HS-5 (cell line): ENCODE measurements around the gene DHRS7B.
"Not testable (repeated sequence)": the region's sequence is repeated elsewhere in the genome, so short reads cannot be mapped to it uniquely, and the experiment has no call there.

Experiments
- DNase-seq: peaks from one replicate; pipeline ENCODE4 v3.0.0-alpha.2; 2012; ENCODE audit warnings: low read depth

The DHRS7B gene

DNA sequence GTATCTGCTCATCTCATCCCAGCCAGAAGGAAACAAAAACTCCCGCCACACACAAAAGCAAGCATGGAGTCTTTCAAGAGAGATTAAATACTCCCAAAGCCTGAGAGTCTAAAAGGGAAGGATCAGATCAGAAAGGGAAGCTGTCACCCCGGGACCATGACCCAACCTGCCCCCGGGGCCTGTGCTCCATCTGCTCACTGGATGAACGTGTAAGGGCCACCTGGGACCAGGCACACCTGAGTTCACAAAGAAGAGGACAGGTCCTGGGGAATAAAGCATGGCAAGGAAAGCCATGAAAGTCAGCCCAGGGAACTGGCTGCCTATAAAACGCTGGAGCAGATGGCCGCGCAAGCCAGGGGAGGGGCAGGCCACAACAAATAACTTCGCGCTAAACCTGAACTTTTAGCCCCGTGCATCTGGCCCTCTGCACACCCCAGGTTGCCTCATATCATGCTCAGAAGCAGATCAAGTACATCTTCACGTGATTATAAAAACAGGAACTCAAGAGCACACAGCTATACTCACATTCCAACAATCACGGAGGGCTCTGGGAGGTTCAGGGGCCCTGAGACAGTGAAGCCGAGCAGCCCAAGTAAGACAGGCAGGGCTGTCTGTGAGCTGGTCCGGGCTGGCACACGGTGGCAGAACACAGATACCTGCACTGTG lies 83.8 kb downstream of the DHRS7B start:
- no peak for DNase-seq

DNA sequence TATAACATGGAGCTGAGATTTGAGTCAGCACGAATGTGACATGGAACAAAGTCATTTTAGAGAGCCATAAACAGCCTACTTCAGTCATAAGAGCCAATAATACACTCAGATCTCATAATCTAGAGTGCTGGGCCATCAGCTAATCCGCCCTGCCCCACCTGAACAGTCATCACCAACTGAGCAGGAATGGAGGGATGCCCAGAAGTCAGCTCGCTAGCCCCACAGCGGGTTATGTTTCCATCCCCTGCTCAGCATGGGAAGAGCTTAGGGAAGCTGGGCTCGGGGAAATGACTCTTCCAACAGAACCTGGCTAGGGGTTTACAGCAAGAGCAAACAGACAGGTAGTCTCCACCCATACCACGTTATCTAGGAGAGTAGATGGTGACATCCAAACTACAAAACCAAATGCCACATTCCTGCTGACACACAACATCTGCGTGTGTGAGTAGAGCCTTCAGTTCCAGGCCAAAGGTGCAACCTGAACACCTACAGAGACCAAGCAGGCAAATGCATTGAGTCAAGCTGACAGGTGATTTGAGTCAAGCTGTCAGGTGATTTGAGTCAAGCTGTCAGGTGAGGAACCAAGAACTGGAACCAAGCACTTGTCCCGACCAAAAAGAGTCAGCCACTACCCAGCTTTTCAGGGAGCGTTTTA lies 85.2 kb downstream of the DHRS7B start:
- no peak for DNase-seq

DNA sequence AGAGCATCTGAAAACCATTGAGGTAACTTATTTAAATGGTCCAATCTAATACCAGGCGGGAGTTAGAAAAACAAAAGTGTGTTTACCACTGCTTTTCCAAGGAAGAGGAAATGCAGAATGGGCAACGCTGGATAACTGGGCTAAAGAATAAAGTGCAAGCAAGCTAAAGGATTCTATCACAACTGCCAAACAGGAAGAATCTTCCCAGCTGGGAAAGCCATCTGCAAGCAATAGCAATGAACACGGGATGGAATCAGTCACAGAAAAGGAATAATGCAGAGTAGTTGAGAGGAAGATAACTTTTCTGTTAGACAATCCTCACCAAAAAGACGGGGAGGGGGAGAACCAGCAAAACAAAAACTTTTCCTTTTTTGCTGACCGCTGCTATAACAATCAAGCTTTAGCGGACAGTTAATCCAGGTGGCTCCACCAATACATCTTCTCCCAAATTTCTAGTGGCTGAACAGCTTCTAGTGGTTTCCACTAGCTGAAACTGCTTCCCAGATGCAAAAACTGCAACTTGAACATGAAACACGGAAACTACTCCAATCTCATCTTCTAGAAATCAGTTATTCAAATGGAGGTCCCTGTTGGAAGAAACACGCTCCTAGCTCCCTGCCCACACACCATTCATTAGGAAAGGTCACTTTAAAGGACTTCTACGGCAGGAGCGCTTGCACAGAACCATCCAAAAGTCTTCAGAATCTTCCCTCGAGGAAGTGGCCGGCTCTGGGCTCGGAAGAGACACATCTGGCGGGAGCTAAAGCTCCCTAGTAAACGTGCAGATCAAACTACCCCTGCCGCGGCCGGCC lies 86.3 kb downstream of the DHRS7B start:
- no peak for DNase-seq

DNA sequence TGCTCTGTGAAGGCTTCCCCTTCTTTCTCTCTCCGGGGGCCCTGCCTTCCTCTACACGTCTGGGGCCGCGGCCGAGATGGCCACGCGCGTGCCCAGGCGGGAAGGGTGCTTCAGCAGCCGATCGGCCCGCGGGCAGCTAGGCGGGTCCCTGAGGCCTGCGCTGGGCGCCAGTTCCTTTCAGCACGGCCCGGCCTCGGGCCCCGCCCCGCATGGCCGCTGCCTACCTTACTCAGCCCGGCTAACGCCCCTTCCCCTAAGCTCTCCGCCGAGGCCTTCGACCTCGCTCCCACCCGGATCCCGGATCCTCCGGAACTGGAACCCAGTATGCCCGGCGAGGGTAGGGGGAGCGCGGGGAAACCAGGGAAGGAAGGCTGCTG lies 86.9 kb downstream of the DHRS7B start:
- DNase-seq, result no peak

DNA sequence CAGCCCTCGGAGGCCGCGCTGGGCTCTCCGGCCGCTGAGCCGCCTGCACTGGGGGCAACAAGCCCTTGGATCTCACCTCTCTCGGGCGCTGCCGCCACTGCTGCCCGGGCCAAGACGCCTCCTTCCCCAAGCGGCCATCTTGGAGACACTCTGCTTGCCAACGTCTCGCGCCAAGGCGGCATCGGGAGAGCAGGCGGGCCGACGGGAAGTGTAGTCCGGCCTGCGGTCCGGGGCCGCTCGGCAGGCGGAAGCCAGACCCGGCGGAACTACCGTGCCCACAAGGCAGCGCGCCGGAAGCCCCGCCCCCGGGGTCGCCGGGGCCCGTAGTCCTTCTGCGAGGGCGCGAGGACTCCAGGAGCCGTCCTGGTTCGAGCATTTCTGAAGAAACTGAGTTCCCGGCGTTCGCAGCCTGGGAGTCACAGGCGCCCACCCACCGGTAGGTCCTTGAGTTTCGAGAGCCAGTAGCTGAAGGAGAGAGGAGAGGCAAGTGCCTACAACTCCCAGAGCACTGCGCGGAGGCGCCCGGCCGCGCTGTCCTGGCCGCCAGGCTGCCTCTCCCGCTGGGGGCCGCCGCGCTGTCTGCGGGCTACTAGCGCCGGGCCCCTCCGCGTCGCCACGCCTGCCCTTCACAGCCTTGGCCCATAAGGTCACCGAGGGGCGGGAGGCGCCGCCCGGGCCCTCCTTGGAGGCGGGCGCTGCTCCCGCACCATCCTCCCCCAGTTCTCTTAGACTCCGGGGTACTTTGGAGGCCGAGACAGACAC lies 87.4 kb downstream of the DHRS7B start, which contains the start of gene TMEM11:
TMEM11 (minus strand) TSS at position 147 of the 762 bp plus-strand sequence; CDS start at position 138, 9 bp downstream.
- peak; percentile 83 for DNase-seq

DNA sequence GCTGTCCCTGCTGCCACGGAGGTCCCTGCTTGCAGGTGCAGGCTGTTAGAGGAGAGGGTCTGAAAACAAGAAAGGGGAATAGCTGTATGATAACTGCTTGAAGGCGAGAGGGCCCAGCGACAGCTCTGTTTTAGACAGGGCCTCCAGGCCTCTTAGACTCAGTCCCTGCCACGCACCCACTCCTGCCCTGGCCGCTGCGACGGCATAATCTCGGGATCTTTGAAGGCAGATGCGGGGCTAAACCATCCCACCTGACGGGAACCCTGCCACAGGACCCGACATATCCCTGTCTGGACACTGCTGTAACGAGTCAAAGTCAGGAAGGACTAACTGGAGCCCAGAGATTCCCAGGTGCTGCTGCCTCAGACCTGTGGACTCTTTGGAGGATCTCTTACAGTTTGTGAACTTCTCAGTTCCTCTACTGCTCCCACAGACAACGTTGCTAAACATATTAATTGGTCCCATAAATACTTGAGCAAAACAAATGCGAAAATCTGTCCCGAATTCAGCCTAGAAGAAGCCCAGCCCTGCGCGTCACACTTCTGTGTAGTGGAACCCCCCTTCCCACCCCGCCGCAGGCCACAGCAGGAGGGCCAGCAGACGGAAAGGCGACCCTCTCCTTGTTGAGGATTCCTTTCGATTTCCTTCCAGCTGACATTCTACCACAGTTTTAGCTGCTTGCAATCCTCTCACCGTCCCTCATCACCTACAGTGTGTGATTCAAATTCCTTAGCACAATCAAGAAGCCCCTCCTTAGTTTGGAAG lies 88.2 kb downstream of the DHRS7B start:
- DNase-seq, result no peak

DNA sequence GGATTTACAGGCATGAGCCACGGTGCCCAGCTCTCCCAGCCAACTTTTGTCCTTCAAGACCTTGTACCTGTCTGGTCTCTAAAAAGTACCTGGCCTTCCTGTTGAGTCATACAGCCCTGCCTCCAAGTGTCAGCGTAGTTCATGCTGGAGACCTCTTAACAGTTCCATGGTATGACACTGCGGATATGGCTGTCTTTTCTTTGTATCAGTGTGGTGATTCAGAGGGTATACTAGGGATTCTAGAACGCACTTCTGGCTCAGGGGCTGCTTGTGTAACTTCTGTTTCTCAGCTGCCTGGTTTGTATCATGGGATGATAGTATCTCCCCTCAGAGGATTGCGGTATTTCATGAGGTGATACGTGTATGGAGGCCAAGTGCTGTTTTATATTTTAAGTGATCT lies 89.2 kb downstream of the DHRS7B start:
- DNase-seq, result no peak

DNA sequence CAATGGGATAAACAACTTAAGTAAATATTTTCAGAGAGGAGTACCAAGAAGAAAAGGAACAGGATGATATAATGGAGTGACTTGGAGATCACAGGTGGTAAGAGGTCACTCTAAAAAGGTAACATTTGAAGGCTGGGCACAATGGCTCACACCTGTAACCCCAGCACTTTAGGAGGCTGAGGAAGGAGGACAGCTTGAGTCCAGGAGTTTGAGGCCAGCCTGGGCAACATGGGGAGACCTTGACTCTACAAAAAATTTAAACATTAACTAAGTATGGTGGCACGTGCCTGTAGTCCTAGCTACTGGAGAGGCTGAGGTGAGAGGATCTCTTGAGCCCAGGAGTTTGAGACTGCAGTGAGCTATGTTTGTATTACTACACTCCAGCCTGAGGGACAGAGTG lies 90.6 kb downstream of the DHRS7B start:
- DNase-seq, result no peak

DNA sequence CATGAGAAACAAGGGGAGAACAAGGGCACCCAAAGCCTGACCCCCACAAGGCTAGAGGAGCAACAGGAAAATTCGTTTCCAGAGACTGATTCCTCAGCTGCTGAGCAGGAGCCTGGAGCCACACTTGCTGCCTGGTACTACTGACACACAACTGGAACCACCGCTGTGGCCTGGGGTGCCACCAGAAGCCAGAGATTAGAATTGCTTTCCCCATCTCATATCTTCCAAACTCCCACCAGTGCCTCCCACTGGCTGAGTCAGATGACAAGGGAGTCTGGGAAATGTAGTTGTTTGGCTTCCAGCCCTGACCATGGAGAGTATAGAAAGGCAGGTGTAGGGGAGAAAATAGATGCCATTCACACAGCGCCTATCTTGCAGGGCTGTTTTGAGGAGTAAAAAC lies 91.3 kb downstream of the DHRS7B start:
- DNase-seq, result no peak

DNA sequence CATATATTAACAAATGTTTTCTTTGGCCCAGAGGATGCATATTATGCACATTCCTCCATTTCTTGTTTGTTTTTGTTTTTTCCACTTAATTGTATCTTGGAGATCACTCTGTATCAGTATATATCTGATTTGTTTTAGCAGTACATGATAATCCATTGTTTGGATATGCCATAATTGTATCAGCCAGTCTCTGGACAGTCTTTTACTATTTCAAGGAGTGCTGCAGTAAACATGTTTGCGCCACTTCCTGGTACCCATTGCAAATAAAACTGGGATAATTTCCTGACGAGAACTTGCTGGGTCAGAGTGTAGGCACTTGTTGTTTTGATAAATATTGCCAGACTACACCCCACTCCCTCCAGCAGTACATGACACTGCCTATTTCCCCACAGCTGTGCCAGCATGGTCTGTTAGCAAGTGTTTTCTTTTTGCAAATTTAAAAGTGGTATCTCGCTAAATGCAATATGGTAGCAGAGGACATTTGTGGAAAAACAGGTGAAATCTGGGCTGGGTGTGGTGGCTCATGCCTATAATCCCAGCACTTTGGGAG lies 92.1 kb downstream of the DHRS7B start:
- DNase-seq, result no peak

DNA sequence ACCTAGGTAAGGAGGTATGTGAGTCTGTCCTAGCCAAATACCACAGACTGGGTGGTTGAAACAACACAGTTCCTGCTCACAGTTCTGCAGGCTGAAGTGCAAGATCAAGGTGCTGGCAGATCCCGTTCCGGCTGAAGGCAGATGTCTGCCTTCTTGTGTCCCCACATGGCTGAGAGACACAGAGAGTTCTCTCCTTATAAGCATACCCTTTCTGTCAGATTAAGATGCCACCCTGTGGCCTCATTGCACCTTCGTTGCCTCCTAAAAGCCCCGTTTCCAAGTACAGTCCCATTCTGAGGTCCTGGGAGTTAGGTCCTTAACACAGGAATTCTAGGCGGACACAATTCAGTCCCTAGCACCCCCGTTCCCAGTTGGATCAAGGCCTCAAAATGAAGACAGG lies 96.3 kb downstream of the DHRS7B start:
- DNase-seq, result no peak

DNA sequence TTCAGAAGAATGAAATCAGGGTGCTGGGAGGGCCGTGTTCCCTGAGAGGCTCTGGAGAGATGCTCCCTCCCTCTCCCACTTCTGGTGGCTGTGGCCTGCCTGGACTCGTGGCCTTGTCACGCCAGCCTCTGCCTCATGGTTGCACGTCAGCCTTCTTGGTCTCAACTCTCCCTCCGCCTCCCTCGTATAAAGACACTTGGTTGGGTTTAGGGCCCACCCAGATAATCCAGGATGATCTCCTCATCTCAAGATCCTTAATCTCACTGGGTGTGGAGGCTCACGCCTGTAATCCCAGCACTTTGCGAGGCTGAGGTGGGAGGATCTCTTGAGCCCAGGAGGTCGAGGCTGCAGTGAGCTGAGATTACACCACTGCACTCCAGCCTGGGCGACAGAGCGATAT lies 100.5 kb downstream of the DHRS7B start:
- DNase-seq, result not testable (repeated sequence)

DNA sequence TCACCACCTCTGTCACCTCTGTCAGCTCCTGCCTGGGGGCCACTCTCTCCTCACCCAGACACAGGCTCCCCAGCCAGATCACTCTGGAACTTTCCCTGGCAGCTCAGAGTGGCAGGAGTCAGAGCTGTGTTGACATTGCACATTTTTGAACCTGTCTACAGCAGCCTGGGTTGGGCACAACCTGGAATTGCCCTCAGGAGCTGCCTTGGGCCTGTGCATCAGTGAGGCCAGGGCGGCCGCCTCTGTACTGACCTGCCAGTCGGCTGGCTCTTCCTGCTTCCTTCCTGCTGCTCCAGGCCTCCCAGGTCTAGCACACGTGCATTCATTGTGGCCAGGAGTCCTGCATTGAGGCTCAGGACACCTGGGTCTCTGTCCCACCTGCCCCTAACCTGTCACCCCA lies 101.3 kb downstream of the DHRS7B start:
- DNase-seq, result no peak

DNA sequence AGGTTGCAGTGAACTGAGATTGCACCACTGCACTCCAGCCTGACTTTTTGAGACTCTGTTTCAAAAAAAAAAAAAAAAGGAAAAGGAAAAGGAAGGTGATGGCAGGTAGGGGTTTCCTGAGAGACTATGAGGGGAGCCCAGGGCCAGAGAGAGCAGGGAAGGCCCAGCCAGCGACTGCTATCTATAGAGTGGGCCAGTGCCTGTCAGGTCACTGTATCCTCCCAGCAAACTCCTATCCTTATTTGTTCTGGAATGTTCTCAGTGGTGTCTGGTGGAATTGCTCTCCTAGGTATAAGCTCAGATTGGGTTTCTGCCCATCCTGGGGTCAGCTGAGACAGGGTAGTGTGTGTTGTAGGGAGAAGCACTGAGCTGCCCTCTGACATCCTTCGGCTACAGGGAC lies 102.1 kb downstream of the DHRS7B start:
- DNase-seq, result no peak

DNA sequence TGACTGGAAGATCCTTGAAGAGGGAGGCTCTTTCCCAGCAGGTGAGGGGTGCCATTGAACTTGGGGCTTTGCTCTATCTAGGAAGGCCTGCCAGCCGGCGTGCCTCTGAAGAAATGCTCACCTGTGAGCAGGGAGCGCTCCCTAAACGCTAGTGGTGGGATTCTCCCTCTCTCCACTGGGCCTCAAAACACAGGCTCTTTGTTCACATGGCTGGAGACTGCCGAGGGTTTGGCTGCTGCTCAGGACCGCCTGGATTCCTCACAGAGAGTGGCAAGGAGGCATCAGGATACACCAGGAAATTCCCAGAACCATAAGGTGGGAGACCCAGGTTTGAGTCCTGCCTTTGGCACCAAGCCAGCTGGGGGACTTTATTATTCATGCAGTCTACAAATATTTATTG lies 104.8 kb downstream of the DHRS7B start:
- DNase-seq, result no peak

DNA sequence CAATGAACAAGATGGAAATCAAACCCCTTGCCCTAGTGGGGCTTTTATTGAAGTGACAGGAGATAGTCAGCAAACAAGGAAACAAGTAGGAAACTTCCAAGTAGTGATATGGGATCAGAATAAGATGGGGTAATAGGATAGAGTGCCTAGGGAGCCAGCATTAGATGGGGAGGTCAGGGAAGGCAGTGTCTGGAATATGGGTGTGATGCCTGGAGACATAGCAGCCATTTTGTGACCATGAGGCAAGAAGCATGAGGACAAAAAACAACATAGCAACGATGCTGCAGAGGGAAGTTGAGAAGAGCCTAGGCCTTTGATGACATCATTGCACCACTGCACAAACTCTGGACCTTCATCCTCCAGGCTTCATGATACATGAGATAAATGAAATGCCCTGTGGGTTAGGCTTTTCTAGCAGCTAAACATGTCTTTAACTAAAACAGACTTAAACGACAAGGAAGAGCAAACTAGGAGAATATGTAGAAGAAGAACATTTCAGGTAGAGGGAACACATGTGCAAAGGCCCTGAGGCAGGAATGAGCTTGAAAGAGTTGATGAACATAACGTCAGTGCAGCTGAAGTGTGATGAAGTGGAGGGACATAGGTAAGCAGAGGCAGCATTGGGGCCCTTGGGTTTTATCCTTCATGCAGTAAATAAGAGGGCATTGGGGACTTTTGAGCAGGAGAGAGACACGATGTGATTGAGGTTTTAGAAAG lies 105.4 kb downstream of the DHRS7B start:
- no peak for DNase-seq

DNA sequence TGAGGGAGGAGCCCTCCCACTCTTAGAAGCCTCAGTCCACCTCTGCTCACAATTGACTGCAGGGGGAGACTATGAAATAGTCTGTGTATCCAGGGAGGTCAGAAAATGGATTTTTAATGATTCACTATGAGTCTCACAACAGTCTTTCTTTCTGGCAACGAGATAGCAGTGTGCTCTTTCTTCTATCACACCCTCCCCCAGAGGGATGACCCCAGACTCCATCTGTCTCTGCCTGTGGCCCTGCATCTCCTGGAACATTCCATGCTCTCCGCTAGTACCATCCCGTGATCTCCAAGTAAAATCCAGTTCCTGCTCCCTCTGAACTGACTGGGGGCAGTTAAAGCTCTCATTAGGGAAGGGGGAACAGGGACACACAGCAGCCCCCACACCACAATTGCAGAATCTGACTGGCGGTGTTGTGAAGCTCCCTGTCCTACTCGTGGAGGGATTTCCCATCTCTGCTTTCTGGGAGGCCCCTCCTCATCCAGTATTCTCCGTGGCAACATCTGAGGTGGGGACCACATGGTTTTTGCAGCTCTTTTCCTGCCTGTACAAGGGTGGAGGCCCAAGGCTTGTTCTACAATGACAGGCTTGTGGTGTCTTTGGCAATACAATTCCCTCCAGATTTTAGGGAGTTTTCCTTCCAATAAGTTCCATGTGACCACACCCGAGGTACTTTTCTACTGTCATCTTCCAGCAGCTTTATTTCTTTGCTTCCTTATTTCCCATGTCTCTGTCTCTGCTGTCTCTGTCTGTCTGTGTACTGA lies 107.0 kb downstream of the DHRS7B start:
- DNase-seq, result no peak

DNA sequence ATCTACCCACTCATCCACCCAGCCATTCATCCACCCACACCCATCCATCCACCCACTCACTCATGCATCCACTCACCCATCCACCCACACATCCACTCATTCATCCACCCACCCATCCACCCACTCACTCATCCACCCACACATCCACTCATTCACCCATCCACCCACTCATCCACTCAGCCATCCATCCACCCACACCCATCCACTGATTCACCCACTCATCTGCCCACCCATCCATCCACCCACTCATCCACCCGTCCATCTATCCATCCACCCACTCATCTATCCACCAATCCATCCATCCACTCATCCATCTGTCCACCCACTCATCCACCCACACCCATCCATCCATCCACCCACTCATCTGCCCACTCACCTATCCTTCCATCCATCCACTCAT lies 109.2 kb downstream of the DHRS7B start:
- DNase-seq, result no peak

DNA sequence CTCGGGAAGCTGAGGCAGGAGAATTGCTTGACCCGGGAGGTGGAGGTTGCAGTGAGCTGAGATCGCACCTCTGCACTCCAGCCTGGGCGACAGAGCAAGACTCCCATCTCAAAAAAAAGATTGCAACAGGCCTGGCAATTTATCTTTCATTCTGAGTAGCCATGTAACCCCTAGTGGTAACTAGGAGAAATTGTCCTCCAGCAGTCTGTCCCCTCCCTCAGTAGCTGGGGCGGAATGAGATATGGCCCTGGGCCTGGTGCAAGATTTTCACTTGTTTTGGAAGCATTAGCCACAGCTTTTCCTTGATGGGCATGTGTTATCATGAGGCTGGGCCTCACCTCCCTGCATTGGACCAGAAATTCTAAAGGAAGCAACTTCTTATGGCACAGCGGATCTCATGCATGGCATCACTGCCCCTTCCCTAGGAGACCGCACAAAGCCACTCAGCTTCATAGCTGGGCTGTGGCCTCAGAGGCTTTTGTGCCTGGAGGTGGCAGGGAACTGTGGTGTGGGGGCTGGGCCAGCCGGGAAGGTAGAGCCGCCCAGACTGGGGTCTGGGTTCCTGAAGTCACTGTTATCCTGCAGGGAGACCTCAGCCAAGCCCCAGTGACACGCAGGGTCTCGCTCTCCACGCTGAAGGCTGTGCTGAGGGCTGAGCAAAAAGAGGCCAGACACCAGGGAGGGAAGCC lies 113.1 kb downstream of the DHRS7B start:
- no peak for DNase-seq
